Mesendoderm (in vitro differentiated cells): ENCODE data around the gene RPS21.

Experiments used
- DNase-seq: peaks from one replicate; pipeline ENCODE4 v3.0.0; 2013
- H2AK5ac ChIP-seq: 2 replicates; pipeline ENCODE4 v1.6.1; 2013; ENCODE audit warnings: low read length, inconsistent platforms
- H2BK120ac ChIP-seq: 2 replicates; pipeline ENCODE4 v1.6.1; 2013; ENCODE audit warnings: low read depth, mild to moderate bottlenecking, low read length, moderate library complexity, mixed read lengths
- H2BK15ac ChIP-seq: replicated peaks from 2 replicates; pipeline ENCODE4 v1.6.1; 2013; ENCODE audit warnings: low read depth, mild to moderate bottlenecking, moderate library complexity
- H2BK5ac ChIP-seq: 2 replicates; pipeline ENCODE4 v1.6.1; 2013; ENCODE audit warnings: low read length, inconsistent platforms
- H3K18ac ChIP-seq: 2 replicates; pipeline ENCODE4 v1.6.1; 2013; ENCODE audit warnings: mild to moderate bottlenecking, low read length, mixed read lengths
- H3K23ac ChIP-seq: one replicate; pipeline ENCODE4 v1.6.1; 2013; ENCODE audit warnings: low read length
- H3K27ac ChIP-seq: 2 replicates; pipeline ENCODE4 v1.5.1; 2013; ENCODE audit warnings: low read depth, mild to moderate bottlenecking, inconsistent platforms, low read length, moderate library complexity
- H3K27me3 ChIP-seq: 2 replicates; pipeline ENCODE4 v1.6.1; 2013; ENCODE audit warnings: low read length, control low read depth, mild to moderate bottlenecking, inconsistent platforms; ENCODE audit not compliant: insufficient read depth, poor library complexity
- H3K36me3 ChIP-seq: 2 replicates; pipeline ENCODE4 v1.6.1; 2013; ENCODE audit warnings: low read length, inconsistent platforms; ENCODE audit not compliant: control insufficient read depth, insufficient read depth
- H3K4ac ChIP-seq: one replicate; pipeline ENCODE4 v1.6.1; 2013; ENCODE audit warnings: low read depth, mild to moderate bottlenecking, low read length, moderate library complexity
- H3K4me1 ChIP-seq: 2 replicates; pipeline ENCODE4 v1.6.1; 2013; ENCODE audit warnings: low read depth, low read length, inconsistent platforms; ENCODE audit not compliant: control insufficient read depth
- H3K4me2 ChIP-seq: 2 replicates; pipeline ENCODE4 v1.6.1; 2013; ENCODE audit warnings: low read length
- H3K4me3 ChIP-seq: 2 replicates; pipeline ENCODE4 v1.5.1; 2013; ENCODE audit warnings: mild to moderate bottlenecking, low read length
- H3K56ac ChIP-seq: one replicate; pipeline ENCODE4 v1.6.1; 2013; ENCODE audit warnings: low read length
- H3K79me1 ChIP-seq: 2 replicates; pipeline ENCODE4 v1.6.1; 2013; ENCODE audit warnings: low read length, inconsistent platforms
- H3K79me2 ChIP-seq: 2 replicates; pipeline ENCODE4 v1.6.1; 2013; ENCODE audit warnings: mild to moderate bottlenecking, low read length; ENCODE audit not compliant: control insufficient read depth, insufficient read depth
- H3K9ac ChIP-seq: 2 replicates; pipeline ENCODE4 v1.6.1; 2013; ENCODE audit warnings: low read length, inconsistent platforms
- H4K5ac ChIP-seq: one replicate; pipeline ENCODE4 v1.6.1; 2013; ENCODE audit warnings: low read length
- H4K8ac ChIP-seq: one replicate; pipeline ENCODE4 v1.6.1; 2013; ENCODE audit warnings: low read depth, mild to moderate bottlenecking, control low read depth, low read length, moderate library complexity
- WGBS: extraction: QIAGEN DNeasy Blood & Tissue Kit; methylation state at CpG from one replicate; pipeline ENCODE4 v1.1.7; 2013; ENCODE audit warnings: low lambda C conversion rate, missing lambda C conversion rate; ENCODE audit not compliant: insufficient coverage; ENCODE audit errors: extremely low coverage; 5-methylcytosine and 5-hydroxymethylcytosine counted together

The RPS21 gene

GRCh38 chr20:62408640-62409039 lies 21.7 kb downstream of the RPS21 start:
- Histone ChIP-seq H3K79me1 (peaks cover 2% of the 10 kb centered on the region), H3K4ac (no peak overlapping the region), H3K4me1 (peaks cover 3% of the 10 kb centered on the region), H3K9ac (no peak overlapping the region), H2BK15ac (no peak overlapping the region), H3K27me3 (no peaks in the 10 kb centered on the region), H3K4me2 (no peak overlapping the region), H2BK5ac (no peak overlapping the region), H3K36me3 (no peaks in the 10 kb centered on the region), H4K5ac (no peak overlapping the region), H3K56ac (no peak overlapping the region), H2AK5ac (no peak overlapping the region), H3K23ac (no peak overlapping the region), H4K8ac (no peak overlapping the region), H3K27ac (no peak overlapping the region), H2BK120ac (no peak overlapping the region), H3K18ac (no peak overlapping the region), H3K79me2 (no peaks in the 10 kb centered on the region), H3K4me3 (no peak overlapping the region)
- WGBS, result no CpG with 5 or more reads among the region's 12 CpGs
- no peak for DNase-seq

DNA sequence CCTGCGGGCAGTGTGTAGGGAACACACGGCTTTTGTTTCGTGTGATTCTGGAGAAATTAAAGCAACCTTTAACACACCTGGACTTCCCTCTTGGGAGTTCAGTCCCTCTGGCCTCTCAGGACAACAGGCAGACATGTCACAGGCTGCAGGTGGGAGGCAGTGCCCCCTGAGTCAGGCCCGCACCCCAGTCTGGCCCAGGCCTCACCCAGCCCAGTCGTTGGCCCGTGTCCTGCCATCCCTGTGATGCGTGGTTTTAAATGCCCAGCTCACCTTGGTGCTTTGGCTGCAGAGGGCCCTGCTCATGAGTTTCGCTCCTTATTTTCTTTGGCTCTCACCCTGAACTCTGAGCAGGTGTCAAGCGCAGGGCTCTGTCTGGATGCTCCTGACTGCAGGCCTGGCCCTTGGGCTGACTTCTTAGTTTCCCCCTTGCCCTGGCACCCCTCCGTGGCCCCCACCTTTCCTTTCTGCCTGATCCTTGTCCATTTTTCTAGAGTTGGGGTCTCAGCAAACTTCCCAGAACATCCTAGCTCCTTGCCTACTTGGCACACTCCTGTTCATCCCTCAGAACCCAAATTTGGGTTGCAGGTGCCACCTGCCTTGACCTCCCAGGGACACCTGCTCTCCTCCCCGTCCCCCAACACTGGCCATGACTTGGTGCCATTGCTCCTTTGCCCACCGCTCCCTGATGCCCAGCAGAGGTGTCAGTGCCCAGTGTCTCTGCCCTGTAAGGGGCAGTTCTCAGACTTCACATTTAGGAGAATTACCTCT lies 22.4 kb downstream of the RPS21 start:
- no peak overlapping the region for H2BK5ac ChIP-seq
- no peak for DNase-seq
- H3K27me3 ChIP-seq, result no peaks in the 10 kb centered on the region
- no peak overlapping the region for H3K18ac ChIP-seq
- H3K4me1 ChIP-seq, result peaks cover 3% of the 10 kb centered on the region
- no peak overlapping the region for H3K4ac ChIP-seq
- H3K27ac ChIP-seq, result no peak overlapping the region
- no peak overlapping the region for H2BK120ac ChIP-seq
- H2BK15ac ChIP-seq, result no peak overlapping the region
- H3K36me3 ChIP-seq, result no peaks in the 10 kb centered on the region
- WGBS, result no CpG with 5 or more reads among the region's 12 CpGs
- no peak overlapping the region for H4K8ac ChIP-seq
- no peak overlapping the region for H3K9ac ChIP-seq
- H3K23ac ChIP-seq, result no peak overlapping the region
- no peak overlapping the region for H3K4me3 ChIP-seq
- H3K56ac ChIP-seq, result no peak overlapping the region
- H3K79me1 ChIP-seq, result peaks cover 2% of the 10 kb centered on the region
- no peak overlapping the region for H4K5ac ChIP-seq
- H3K4me2 ChIP-seq, result no peak overlapping the region
- H2AK5ac ChIP-seq, result no peak overlapping the region
- H3K79me2 ChIP-seq, result no peaks in the 10 kb centered on the region

- Histone ChIP-seq H3K36me3 (no peaks in the 10 kb centered on the region), H4K5ac (no peak overlapping the region), H3K23ac (no peak overlapping the region), H3K79me1 (peaks cover 2% of the 10 kb centered on the region), H3K4me1 (peaks cover 3% of the 10 kb centered on the region), H2BK5ac (no peak overlapping the region), H3K27me3 (no peaks in the 10 kb centered on the region), H3K56ac (no peak overlapping the region), H3K4me3 (no peak overlapping the region), H2AK5ac (no peak overlapping the region), H3K9ac (no peak overlapping the region), H3K4me2 (no peak overlapping the region), H3K4ac (no peak overlapping the region), H4K8ac (no peak overlapping the region), H2BK120ac (no peak overlapping the region), H3K79me2 (no peaks in the 10 kb centered on the region), H3K18ac (no peak overlapping the region), H3K27ac (no peak overlapping the region), H2BK15ac (no peak overlapping the region)
- peak; percentile 58 for DNase-seq
- no CpG with 5 or more reads among the region's 30 CpGs for WGBS
These were observed 23.2 kb downstream of the RPS21 start for GRCh38 chr20:62409931-62410745.

DNA sequence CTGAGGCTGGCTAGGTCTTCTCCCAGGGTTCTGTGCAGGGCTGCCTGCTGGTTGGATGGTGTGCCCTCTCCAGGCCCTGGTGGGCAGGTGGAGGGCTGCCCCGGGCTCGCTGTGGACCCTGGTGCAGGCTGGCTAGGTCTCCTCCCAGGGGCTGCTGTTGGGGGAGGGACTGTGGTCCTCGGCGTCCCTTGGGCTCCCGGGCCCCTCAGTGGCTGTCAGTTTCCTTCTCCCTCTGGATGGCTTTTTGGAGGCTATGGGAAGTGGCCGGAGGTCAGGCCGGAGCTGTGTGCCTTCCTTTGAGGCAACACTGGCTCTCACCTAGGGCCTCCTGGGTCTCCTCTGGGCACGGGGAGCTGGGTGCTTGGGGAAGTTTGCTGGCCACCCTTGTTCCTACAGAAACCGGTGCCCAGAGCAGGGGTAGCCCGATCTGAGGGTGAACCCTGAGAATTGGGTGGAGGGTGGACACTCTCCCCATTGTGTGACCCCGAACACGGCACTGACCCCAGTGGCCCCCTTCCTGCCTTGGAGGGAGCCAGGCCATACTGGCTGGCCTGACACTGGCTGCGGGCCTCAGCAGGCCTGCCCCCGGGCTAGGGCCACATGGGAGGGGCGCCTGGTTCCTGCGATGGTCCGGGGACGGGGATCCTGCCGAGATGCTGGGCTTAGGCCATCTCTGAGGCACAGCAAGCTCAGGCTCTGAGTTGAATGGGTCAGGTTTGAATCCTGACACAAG lies 24.0 kb downstream of the RPS21 start:
- Histone ChIP-seq H3K27me3 (no peaks in the 10 kb centered on the region), H3K56ac (no peak overlapping the region), H3K79me2 (no peaks in the 10 kb centered on the region), H3K79me1 (peaks cover 2% of the 10 kb centered on the region), H4K5ac (no peak overlapping the region), H2BK120ac (no peak overlapping the region), H3K36me3 (no peaks in the 10 kb centered on the region), H3K4ac (no peak overlapping the region), H3K4me2 (no peak overlapping the region), H3K27ac (no peak overlapping the region), H3K4me1 (peaks cover 3% of the 10 kb centered on the region), H2BK15ac (no peak overlapping the region), H3K23ac (no peak overlapping the region), H3K4me3 (no peak overlapping the region), H2BK5ac (no peak overlapping the region), H2AK5ac (no peak overlapping the region), H3K18ac (no peak overlapping the region), H4K8ac (no peak overlapping the region), H3K9ac (no peak overlapping the region)
- no CpG with 5 or more reads among the region's 19 CpGs for WGBS
- DNase-seq, result no peak

GRCh38 chr20:62411479-62412193 lies 24.7 kb downstream of the RPS21 start:
- Histone ChIP-seq H3K9ac (no peak overlapping the region), H3K36me3 (no peaks in the 10 kb centered on the region), H3K56ac (no peak overlapping the region), H3K79me2 (no peaks in the 10 kb centered on the region), H3K4me1 (no peaks in the 10 kb centered on the region), H4K5ac (no peak overlapping the region), H3K4me2 (no peak overlapping the region), H3K4me3 (no peak overlapping the region), H2BK15ac (no peak overlapping the region), H3K27me3 (no peaks in the 10 kb centered on the region), H2BK120ac (no peak overlapping the region), H3K79me1 (no peaks in the 10 kb centered on the region), H3K4ac (no peak overlapping the region), H3K18ac (no peak overlapping the region), H2BK5ac (no peak overlapping the region), H3K23ac (no peak overlapping the region), H4K8ac (no peak overlapping the region), H2AK5ac (no peak overlapping the region), H3K27ac (no peak overlapping the region)
- no CpG with 5 or more reads among the region's 24 CpGs for WGBS
- DNase-seq, result no peak
